HEK293 (cell line): ENCODE measurements around the gene CAMSAP3.

Experiments
- EGR2 ChIP-seq: fragments of 450-650 bp; formaldehyde crosslinking; IDR thresholded peaks from 2 replicates; pipeline ENCODE4 v1.5.1; 2016; ENCODE audit warnings: low read depth, missing biosample characterization, missing genetic modification characterization
- GLI4 ChIP-seq: fragments of 450-650 bp; formaldehyde crosslinking; IDR thresholded peaks from 2 replicates; pipeline ENCODE4 v1.5.1; 2016; ENCODE audit warnings: missing biosample characterization, missing genetic modification characterization
- MYNN ChIP-seq: fragments of 450-650 bp; formaldehyde crosslinking; IDR thresholded peaks from 2 replicates; pipeline ENCODE4 v1.5.1; 2016; ENCODE audit warnings: missing biosample characterization, missing genetic modification characterization, borderline replicate concordance
- PRDM2 ChIP-seq: fragments of 450-650 bp; formaldehyde crosslinking; IDR thresholded peaks from 2 replicates; pipeline ENCODE4 v1.5.1; 2016; ENCODE audit warnings: missing biosample characterization, missing genetic modification characterization, borderline replicate concordance
- PRDM4 ChIP-seq: fragments of 450-650 bp; formaldehyde crosslinking; IDR thresholded peaks from 2 replicates; pipeline ENCODE4 v1.5.1; 2017; ENCODE audit warnings: missing biosample characterization, missing genetic modification characterization
- SCRT2 ChIP-seq: fragments of 450-650 bp; formaldehyde crosslinking; IDR thresholded peaks from 2 replicates; pipeline ENCODE4 v1.5.1; 2016; ENCODE audit warnings: missing biosample characterization, missing genetic modification characterization
- ZEB2 ChIP-seq: fragments of 450-650 bp; formaldehyde crosslinking; IDR thresholded peaks from 2 replicates; pipeline ENCODE4 v1.5.1; 2016; ENCODE audit warnings: missing biosample characterization, missing genetic modification characterization
- ZFHX2 ChIP-seq: fragments of 450-650 bp; formaldehyde crosslinking; conservative IDR thresholded peaks from 2 replicates; pipeline ENCODE4 v1.5.1; 2016; ENCODE audit warnings: missing biosample characterization, missing genetic modification characterization
- ZNF132 ChIP-seq: fragments of 450-650 bp; formaldehyde crosslinking; IDR thresholded peaks from 2 replicates; pipeline ENCODE4 v1.5.1; 2017; ENCODE audit warnings: missing biosample characterization, missing genetic modification characterization, borderline replicate concordance
- ZNF155 ChIP-seq: fragments of 450-650 bp; formaldehyde crosslinking; IDR thresholded peaks from 2 replicates; pipeline ENCODE4 v1.5.1; 2016; ENCODE audit warnings: missing biosample characterization, missing genetic modification characterization
- ZNF184 ChIP-seq: fragments of 450-650 bp; IDR thresholded peaks from 2 replicates; pipeline ENCODE4 v1.5.1; 2018; ENCODE audit warnings: missing biosample characterization, mild to moderate bottlenecking, missing genetic modification characterization
- ZNF23 ChIP-seq: fragments of 450-650 bp; formaldehyde crosslinking; IDR thresholded peaks from 2 replicates; pipeline ENCODE4 v1.5.1; 2016; ENCODE audit warnings: missing biosample characterization, missing genetic modification characterization, borderline replicate concordance
- ZNF239 ChIP-seq: fragments of 450-650 bp; formaldehyde crosslinking; IDR thresholded peaks from 2 replicates; pipeline ENCODE4 v1.5.1; 2016; ENCODE audit warnings: missing biosample characterization, missing genetic modification characterization
- ZNF354C ChIP-seq: fragments of 450-650 bp; formaldehyde crosslinking; IDR thresholded peaks from 2 replicates; pipeline ENCODE4 v1.5.1; 2016; ENCODE audit warnings: missing biosample characterization, missing genetic modification characterization, low read depth, borderline replicate concordance
- ZNF513 ChIP-seq: fragments of 450-650 bp; IDR thresholded peaks from 2 replicates; pipeline ENCODE4 v1.5.1; 2018; ENCODE audit warnings: missing biosample characterization, missing genetic modification characterization
- ZNF518A ChIP-seq: fragments of 450-650 bp; formaldehyde crosslinking; conservative IDR thresholded peaks from 2 replicates; pipeline ENCODE4 v1.5.1; 2016; ENCODE audit warnings: low read depth, missing biosample characterization, missing genetic modification characterization
- ZNF670 ChIP-seq: fragments of 450-650 bp; formaldehyde crosslinking; IDR thresholded peaks from 2 replicates; pipeline ENCODE4 v1.5.1; 2016; ENCODE audit warnings: missing biosample characterization, missing genetic modification characterization, low read depth
- ZNF843 ChIP-seq: fragments of 450-650 bp; formaldehyde crosslinking; IDR thresholded peaks from 2 replicates; pipeline ENCODE4 v1.5.1; 2016; ENCODE audit warnings: missing biosample characterization, missing genetic modification characterization

CAMSAP3 gene

DNA sequence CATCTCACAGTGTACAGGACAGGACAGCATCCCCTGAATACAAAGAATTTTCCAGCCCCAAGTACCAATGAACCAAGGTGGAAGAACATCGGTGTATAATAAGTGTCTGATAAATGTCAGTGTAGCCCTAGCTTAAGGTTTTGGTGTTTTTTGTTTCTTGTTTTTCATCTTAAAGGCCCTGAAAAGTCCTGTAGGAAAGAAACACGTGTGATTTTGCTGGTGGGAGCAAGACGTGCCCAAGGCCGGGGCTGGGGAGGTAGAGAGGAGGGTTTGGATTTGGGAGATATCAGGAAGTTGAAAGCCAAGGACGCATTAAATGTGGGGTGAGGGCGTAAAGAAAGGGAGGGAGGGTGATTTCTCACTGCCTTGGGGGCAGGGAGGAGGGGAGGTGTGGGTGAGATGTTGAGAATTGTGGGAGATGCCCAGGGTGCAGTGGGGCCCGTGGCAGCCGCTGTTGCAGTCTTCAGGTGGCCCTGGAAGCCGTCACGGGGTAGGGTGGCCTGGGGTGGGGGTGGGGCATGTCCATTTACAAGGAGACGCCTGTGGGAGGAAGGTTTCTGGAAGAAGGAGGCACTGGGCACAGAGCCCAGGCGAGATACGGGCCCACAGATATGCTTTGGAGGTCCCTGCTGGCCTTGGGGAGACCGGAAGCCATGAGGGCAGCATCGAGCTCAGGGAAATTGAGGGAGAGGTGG, 6.7 kb downstream of the CAMSAP3 start (continued):
- no peak for TF ChIP-seq ZNF184 (tag by site-specific recombination)
- no peak for TF ChIP-seq GLI4 (tag by site-specific recombination)
- no peak for TF ChIP-seq ZEB2
- TF ChIP-seq ZNF513 = no peak
- TF ChIP-seq PRDM2 (tag by site-specific recombination) = no peak
- 0 out of 2 replicates have a peak, but pooled peaks have one; percentile 13 for TF ChIP-seq PRDM4
- no peak for TF ChIP-seq ZNF518A (tag by site-specific recombination)
- peak; percentile 79 for TF ChIP-seq ZFHX2 (tag by site-specific recombination)
- TF ChIP-seq ZNF670 (tag by site-specific recombination) = no peak
- TF ChIP-seq EGR2 (tag by site-specific recombination) = peak; percentile 80
- no peak for TF ChIP-seq SCRT2
- no peak for TF ChIP-seq ZNF843 (tag by site-specific recombination)
- TF ChIP-seq ZNF239 (tag by site-specific recombination) = peak; percentile 96
- no peak for TF ChIP-seq MYNN (tag by site-specific recombination)
- no peak for TF ChIP-seq ZNF132 (tag by site-specific recombination)
- TF ChIP-seq ZNF155 (tag by site-specific recombination) = no peak
- TF ChIP-seq ZNF23 (tag by site-specific recombination) = no peak
- no peak for TF ChIP-seq ZNF354C (tag by site-specific recombination)
- TF ChIP-seq, all 188 proteins: peak for 7
